Heart left ventricle (tissue), 16 donors: ENCODE measurements around the gene CCNYL1. TPM values are rescaled to one million over a fixed set of nuclear protein-coding genes. Genes with fewer than 3 reads are reported as not detected.

Experiments used
- ATAC-seq, 4 donors: fragments of 200-7000 bp; cut with Tn5 transposase; one replicate each; pipeline ENCODE4 v1.9.1; 2020 to 2022; ENCODE audit warnings: moderate library complexity in 4 of 4, mild to moderate bottlenecking in 3 of 4, moderate number of reproducible peaks in 1 of 4
- DNase-seq, 5 donors: peaks; one replicate each; pipeline ENCODE4 v3.0.0-alpha.2; 2020
- H3K27ac ChIP-seq, 12 donors: fragments of 200-600 bp; sonication (generic) in 4 of 12; one replicate each; pipeline versions ENCODE4 v1.5.0 to v1.8.0; 2016 to 2022; ENCODE audit warnings: mild to moderate bottlenecking in 2 of 12
- H3K27me3 ChIP-seq, 9 donors: fragments of 200-600 bp; sonication (generic) in 2 of 9; one replicate each; pipeline versions ENCODE4 v1.5.1 to v1.8.0; 2016 to 2022; ENCODE audit warnings: mild to moderate bottlenecking in 3 of 9
- H3K36me3 ChIP-seq, 9 donors: fragments of 200-600 bp; sonication (generic) in 2 of 9; one replicate each; pipeline versions ENCODE4 v1.5.0 to v1.8.0; 2018 to 2022; ENCODE audit warnings: mild to moderate bottlenecking in 2 of 9
- H3K4me1 ChIP-seq, 12 donors: fragments of 200-600 bp; sonication (generic) in 4 of 12; one replicate each; pipeline versions ENCODE4 v1.5.0 to v1.8.0; 2016 to 2022; ENCODE audit warnings: mild to moderate bottlenecking in 3 of 12
- H3K4me3 ChIP-seq, 12 donors: fragments of 200-600 bp; sonication (generic) in 4 of 12; one replicate each; pipeline versions ENCODE4 v1.5.0 to v1.8.0; 2017 to 2022; ENCODE audit warnings: mild to moderate bottlenecking in 9 of 12, moderate library complexity in 4 of 12
- H3K9me3 ChIP-seq, 12 donors: fragments of 200-600 bp; sonication (generic) in 4 of 12; one replicate each; pipeline versions ENCODE4 v1.5.0 to v1.8.0; 2016 to 2022; ENCODE audit warnings: mild to moderate bottlenecking in 1 of 12
- CTCF ChIP-seq, 12 donors: fragments of 200-600 bp; sonication (generic) in 4 of 12; IDR thresholded peaks; one replicate each; pipeline versions ENCODE4 v1.5.0 to v1.8.0; 2018 to 2022; ENCODE audit warnings: antibody characterized with exemption in 12 of 12, mild to moderate bottlenecking in 5 of 12
- POLR2A ChIP-seq, 2 donors: fragments of 450-650 bp; IDR thresholded peaks; one replicate each; pipeline ENCODE4 v1.6.1; 2017; ENCODE audit warnings: antibody characterized with exemption in 2 of 2, mild to moderate bottlenecking in 2 of 2, moderate library complexity in 2 of 2
- WGBS, 4 donors: extraction: QIAGEN DNeasy Blood & Tissue Kit in 2 of 4; methylation state at CpG; one replicate each; pipeline versions ENCODE4 v1.1.5 to v1.1.7; 2013 to 2018; 5-methylcytosine and 5-hydroxymethylcytosine counted together
- intact Hi-C, 10 donors: fragments of 100-400 bp; cut with DNase I; formaldehyde crosslinking; loops; one replicate each; pipeline versions ENCODE4 v1.11.1 to v1.14.2; 2022
- polyA plus RNA-seq, 2 donors: library from polyadenylated mRNA; stranded (reverse); fragments of 200-250 nt; gene quantifications; one replicate each; pipeline ENCODE4 v1.2.3, GENCODE V29; 2013
- total RNA-seq, 9 donors: library from RNA; depleted of rRNA in 2 of 9; stranded (reverse); fragments of >200 nt in 2 of 9; fragmentation: NEBNext Ultra II Directional in 3 of 9; extraction: Animal tissue kit (Norgen Biotek cat#: 25700) in 3 of 9; gene quantifications; one replicate each; pipeline versions ENCODE4 v1.1.0 to v1.2.4, GENCODE V29; 2016 to 2023
- donor health status: ischemic (EF 13 %, LVEDD 7.1; RV severe dilation, severe dysfunction).
- donor health status: healthy with polysubstance abuse.
- donor health status: DM: no; HTN: yes; CAD: no.
- donor health status: DM: no; HTN: no; CAD: no.
- donor health status: ischemic (EF 25% LVEDD 6.9; RV normal size, moderate dysfunction).
- donor health status: ischemic (EF 25% LVEDD 5.7; RV mildly dilated, moderate dysfunction).
- donor health status: healthy.
- donor health status: DM: yes; HTN: yes; CAD: no.
- donor health status: ischemic (EF 35%, LVEDD 5.7; RV mildly dilated, moderate dysfunction).
- donor health status: nonischemic (EF 11% LVEDD 7.7; RV severe dilation, severe dysfunction).
- donor health status: DM: yes; HTN: yes; CAD: no.
- donor health status: PGD.
- donor health status: ischemic (EF 29% LVEDD 5.4; RV normal size, mild dysfunction).
- donor health status: nonischemic (EF 23%, LVEDD 6.1; RV moderate dilation, normal function).

CCNYL1 gene
- total and polyA plus RNA-seq, 11 donors, result 3.9 to 17.5 (median 10.9) TPM

- Histone ChIP-seq H3K36me3 (no peaks in the 10 kb centered on the region), H3K4me1 (peaks cover 0 to 6% (median 0%) of the 10 kb centered on the region in 12 donors), H3K9me3 (no peaks in the 10 kb centered on the region), H3K4me3 (no peak overlapping the region), H3K27ac (no peak overlapping the region), H3K27me3 (no peaks in the 10 kb centered on the region)
- TF ChIP-seq CTCF (IDR thresholded peaks at IDR 0.05) (no peak), POLR2A (IDR thresholded peaks at IDR 0.05) (no peak)
- intact Hi-C loops, result loop anchor here in 1 of 10 donors (10.0 kb wide), 1 partner anchor 58 kb away; no protein-coding TSS in a partner anchor
- DNase-seq, result no peak
- WGBS, 4 donors, result 85 to 96% (median 91%) methylated on average over 6 of the region's 6 CpGs
- ATAC-seq, result no peak
Measured at GRCh38 chr2:207777124-207777523, 65.7 kb downstream of the CCNYL1 start.

GRCh38 chr2:207778298-207778882 is 67.0 kb downstream of the CCNYL1 start:
- 84 to 93% (median 89%) methylated on average over 4 of the region's 4 CpGs for WGBS, 4 donors
- Histone ChIP-seq H3K36me3 (no peaks in the 10 kb centered on the region), H3K4me1 (peaks cover 0 to 2% (median 0%) of the 10 kb centered on the region in 12 donors), H3K9me3 (no peaks in the 10 kb centered on the region), H3K27me3 (no peaks in the 10 kb centered on the region), H3K27ac (no peak overlapping the region), H3K4me3 (no peak overlapping the region)
- ATAC-seq (no peak), DNase-seq (no peak)
- TF ChIP-seq POLR2A (IDR thresholded peaks at IDR 0.05), result no peak
- TF ChIP-seq CTCF (IDR thresholded peaks at IDR 0.05), result no peak
- intact Hi-C loops, result loop anchor here in 1 of 10 donors (10.0 kb wide), 1 partner anchor 56 kb away; no protein-coding TSS in a partner anchor

- no peak for TF ChIP-seq CTCF (IDR thresholded peaks at IDR 0.05)
- TF ChIP-seq POLR2A (IDR thresholded peaks at IDR 0.05), result no peak
- no peaks in the 10 kb centered on the region for H3K27me3 ChIP-seq
- ATAC-seq, result no peak
- no peak for DNase-seq
- peaks cover 0 to 2% (median 0%) of the 10 kb centered on the region in 12 donors for H3K4me1 ChIP-seq
- H3K9me3 ChIP-seq, result no peaks in the 10 kb centered on the region
- no peaks in the 10 kb centered on the region for H3K36me3 ChIP-seq
- intact Hi-C loops, result loop anchor here in 1 of 10 donors (10.0 kb wide), 1 partner anchor 55 kb away; no protein-coding TSS in a partner anchor
- no peak overlapping the region for H3K4me3 ChIP-seq
- no peak overlapping the region for H3K27ac ChIP-seq
- 84 to 88% (median 87%) methylated on average over 11 of the region's 11 CpGs for whole genome bisulfite sequencing, 4 donors
Measured at GRCh38 chr2:207779523-207779922, 68.1 kb downstream of the CCNYL1 start.

- Histone ChIP-seq H3K36me3 (no peaks in the 10 kb centered on the region), H3K4me1 (peaks cover 0 to 8% (median 0%) of the 10 kb centered on the region in 12 donors), H3K27ac (no peak overlapping the region), H3K27me3 (no peaks in the 10 kb centered on the region), H3K4me3 (no peak overlapping the region), H3K9me3 (no peaks in the 10 kb centered on the region)
- ATAC-seq (no peak), DNase-seq (no peak)
- intact Hi-C loops, result no loop called here
- WGBS, 4 donors, result 88 to 93% (median 90%) methylated on average over 10 of the region's 10 CpGs
- TF ChIP-seq POLR2A (IDR thresholded peaks at IDR 0.05) (no peak), CTCF (IDR thresholded peaks at IDR 0.05) (no peak)
Measured at GRCh38 chr2:207782238-207783030, 71.0 kb downstream of the CCNYL1 start.
